Peyer's patch (tissue), 4 donors: ENCODE data around the gene SSU72.
"Not testable (repeated sequence)": the region's sequence is repeated elsewhere in the genome, so short reads cannot be mapped to it uniquely, and the experiment has no call there.

Experiments used
- POLR2A ChIP-seq, 2 donors: fragments of 450-650 bp; IDR thresholded peaks; one replicate each; pipeline ENCODE4 v1.5.1; 2017; ENCODE audit warnings: antibody characterized with exemption in 2 of 2, mild to moderate bottlenecking in 2 of 2, moderate library complexity in 2 of 2
- TF ChIP-seq, protein P1 (sequence below), 6 experiments: fragments of 450-650 bp in 4 of 6; fragments of 200-600 bp in 2 of 6; sonication (generic) in 1 of 6; IDR thresholded peaks; one replicate each; pipeline ENCODE4 v1.5.1; 2017 to 2019; ENCODE audit warnings: antibody characterized with exemption in 6 of 6, mild to moderate bottlenecking in 3 of 6, moderate library complexity in 1 of 6

DNA sequence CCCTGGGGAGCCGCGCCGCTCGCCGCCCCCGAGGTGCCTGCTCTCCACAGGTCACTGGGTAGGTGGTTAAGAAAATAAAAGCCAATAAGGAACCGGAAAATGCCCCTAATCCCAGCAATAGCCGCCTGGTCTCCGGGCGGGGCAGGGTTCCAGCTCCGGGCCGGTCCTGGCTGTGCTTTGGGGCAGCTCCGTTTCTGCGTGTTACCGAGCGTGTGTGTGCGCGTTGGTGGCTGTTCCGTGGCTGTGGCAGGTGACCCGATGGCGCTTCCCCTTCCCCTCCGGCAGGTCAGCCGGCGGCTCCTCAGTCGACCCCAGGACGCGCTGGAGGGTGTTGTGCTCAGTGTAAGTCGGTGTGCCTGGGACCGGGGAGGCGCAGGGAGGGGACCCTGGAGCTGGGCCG is 51.4 kb downstream of the SSU72 start:
- TF ChIP-seq POLR2A (IDR thresholded peaks at IDR 0.05): not testable (repeated sequence)
- TF ChIP-seq, protein P1, sequence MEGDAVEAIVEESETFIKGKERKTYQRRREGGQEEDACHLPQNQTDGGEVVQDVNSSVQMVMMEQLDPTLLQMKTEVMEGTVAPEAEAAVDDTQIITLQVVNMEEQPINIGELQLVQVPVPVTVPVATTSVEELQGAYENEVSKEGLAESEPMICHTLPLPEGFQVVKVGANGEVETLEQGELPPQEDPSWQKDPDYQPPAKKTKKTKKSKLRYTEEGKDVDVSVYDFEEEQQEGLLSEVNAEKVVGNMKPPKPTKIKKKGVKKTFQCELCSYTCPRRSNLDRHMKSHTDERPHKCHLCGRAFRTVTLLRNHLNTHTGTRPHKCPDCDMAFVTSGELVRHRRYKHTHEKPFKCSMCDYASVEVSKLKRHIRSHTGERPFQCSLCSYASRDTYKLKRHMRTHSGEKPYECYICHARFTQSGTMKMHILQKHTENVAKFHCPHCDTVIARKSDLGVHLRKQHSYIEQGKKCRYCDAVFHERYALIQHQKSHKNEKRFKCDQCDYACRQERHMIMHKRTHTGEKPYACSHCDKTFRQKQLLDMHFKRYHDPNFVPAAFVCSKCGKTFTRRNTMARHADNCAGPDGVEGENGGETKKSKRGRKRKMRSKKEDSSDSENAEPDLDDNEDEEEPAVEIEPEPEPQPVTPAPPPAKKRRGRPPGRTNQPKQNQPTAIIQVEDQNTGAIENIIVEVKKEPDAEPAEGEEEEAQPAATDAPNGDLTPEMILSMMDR (IDR thresholded peaks at IDR 0.05): not testable (repeated sequence)
